Measurements from ENCODE around the gene CIDEC.

The CIDEC gene

DNA sequence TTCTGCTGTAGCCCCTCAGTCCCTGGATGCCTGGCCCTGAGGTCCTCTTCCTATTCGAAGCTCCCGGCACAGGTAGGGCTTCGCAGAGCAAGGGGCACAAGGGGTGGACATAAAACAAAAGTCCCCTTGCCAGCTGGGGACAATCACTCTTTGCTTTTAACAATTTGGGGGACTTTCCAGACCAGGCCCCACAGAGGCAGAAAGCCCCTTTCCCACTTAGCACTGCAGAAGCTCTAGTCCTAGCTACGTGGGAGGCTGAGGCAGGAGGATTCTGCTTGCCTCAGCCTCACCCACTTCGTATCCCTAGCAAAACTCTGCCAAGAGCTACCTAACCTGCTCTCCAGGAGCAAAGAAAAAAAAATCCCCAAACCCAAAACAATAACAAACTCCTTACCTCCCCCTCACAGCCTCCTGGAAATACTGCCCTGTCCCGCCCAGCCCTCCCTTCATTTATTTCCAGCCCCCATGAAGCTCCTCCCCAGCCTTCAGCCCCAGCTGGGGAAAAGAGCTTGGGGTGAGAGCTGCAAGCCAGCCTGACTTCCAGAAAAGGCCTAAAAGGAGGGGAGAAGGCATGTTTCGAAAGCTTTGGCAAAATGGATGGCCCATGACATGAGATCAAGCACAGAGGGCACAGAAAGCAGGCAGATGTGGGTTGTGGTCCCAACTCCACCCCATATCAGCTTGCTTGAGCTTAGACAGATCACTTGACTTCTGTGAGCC is at the start of gene CIDEC:
CIDEC (minus strand) TSS at position 424 of the 720 bp plus-strand sequence. CDS start 1,767 bp downstream, outside the sequence.
- DNase-seq (ENCODE audit: low read depth, low spot score), result peak; percentile 60

DNA sequence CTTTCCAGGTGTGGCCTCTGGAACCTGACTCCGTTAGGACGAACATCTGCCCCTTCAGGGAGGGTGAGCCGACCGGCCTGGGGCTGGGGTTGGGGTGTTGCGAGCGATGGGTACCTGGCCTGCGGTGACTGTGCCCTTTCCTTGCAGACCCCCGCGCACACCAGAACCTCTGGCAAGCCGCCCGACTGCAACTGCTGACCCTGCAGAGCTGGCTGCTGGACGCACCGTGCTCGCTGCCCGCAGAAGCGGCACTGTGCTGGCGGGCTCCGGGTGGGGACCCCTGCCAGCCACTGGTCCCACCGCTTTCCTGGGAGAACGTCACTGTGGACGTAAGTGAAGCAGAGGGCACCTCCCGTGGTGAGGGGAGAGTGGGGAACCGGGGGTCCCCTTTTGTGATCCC is 48.1 kb upstream of the CIDEC start:
- no peak for DNase-seq (ENCODE audit: low read depth, low spot score)

DNA sequence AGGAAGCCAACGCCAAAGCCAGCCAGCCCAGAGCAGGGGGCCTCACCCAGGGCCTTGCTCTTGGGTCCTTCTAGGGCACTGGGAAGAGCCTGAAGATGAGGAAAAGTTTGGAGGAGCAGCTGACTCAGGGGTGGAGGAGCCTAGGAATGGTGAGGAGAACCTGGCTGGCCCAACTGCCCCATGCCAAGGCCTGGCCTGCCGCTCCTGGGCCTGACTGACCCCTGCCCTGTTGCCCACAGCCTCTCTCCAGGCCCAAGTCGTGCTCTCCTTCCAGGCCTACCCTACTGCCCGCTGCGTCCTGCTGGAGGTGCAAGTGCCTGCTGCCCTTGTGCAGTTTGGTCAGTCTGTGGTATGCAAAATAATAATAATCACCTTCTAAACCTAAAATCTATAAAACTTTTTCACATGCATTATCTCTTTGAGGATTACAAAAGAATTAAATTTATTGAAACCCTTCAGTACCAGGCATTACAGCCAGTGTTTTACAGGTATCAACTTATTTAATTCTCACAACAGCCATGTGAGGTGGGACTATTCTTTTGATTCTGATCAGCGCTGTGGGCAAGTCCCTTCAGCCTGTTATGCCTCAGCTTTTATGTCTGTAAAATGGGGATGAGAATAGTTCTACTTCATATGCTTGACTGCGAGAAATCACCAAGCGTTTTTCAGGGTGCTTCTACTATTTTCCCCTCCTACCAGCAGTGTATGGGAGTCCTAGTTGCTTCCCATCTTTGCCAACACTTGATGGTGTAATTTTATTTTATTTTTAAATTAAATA is 38.4 kb upstream of the CIDEC start:
- DNase-seq (ENCODE audit: low read depth, low spot score), result no peak

DNA sequence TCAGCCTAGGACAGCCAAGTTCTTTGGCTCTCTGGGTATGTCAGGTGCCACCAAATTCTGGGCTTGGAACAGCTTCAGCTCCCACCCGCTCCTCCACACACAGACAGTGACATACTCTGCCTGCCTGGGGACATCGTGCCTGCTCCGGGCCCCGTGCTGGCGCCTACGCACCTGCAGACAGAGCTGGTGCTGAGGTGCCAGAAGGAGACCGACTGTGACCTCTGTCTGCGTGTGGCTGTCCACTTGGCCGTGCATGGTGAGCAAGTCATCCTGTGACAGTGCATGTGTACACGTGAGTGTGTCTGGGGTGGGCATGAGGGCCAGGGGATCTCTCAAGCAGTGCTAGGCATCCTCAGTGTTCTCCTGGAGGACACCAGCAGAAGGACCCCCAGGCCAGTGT is 37.8 kb upstream of the CIDEC start:
- DNase-seq (ENCODE audit: low read depth, low spot score), result no peak

DNA sequence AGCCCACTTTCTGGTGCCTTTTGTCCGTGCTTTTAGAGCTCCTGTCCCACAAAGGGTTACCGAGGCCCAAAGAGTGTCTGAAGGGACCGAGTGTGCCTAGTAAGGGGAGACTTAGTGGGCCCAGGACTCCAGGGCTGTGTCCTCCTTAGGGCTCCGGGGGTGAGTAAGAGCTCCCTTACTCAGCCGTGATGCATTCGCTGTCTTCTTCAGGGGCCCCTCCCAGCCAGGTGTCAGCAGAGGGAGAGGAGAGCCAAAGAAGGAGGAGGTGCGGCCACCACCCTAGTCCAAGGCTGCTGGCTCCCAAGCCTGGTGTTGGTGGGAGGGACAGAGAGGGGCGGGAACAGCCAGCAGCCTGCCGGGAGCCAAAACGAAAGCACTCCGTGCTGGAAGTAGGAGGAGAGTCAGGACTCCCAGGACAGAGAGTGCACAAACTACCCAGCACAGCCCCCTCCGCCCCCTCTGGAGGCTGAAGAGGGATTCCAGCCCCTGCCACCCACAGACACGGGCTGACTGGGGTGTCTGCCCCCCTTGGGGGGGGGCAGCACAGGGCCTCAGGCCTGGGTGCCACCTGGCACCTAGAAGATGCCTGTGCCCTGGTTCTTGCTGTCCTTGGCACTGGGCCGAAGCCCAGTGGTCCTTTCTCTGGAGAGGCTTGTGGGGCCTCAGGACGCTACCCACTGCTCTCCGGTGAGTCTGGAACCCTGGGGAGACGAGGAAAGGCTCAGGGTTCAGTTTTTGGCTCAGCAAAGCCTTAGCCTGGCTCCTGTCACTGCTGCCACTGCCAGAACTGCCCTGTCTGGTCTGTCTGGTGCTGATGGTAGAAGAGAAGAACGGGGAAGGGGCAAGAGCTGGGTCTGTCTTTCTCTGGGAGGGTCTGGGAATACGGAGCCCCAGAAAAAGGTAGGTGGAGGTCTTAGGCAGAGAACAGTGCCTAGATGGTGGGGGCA is 37.0 kb upstream of the CIDEC start, which contains the start of gene IL17RC:
IL17RC (plus strand) TSS at position 365 of the 947 bp plus-strand sequence; CDS start at position 583, 218 bp downstream.
- peak; percentile 91 for DNase-seq (ENCODE audit: low read depth, low spot score)

- peak; percentile 20 for DNase-seq (ENCODE audit: low read depth, low spot score)
These were observed 36.3 kb upstream of the CIDEC start for GRCh38 chr3:9916346-9916733.

DNA sequence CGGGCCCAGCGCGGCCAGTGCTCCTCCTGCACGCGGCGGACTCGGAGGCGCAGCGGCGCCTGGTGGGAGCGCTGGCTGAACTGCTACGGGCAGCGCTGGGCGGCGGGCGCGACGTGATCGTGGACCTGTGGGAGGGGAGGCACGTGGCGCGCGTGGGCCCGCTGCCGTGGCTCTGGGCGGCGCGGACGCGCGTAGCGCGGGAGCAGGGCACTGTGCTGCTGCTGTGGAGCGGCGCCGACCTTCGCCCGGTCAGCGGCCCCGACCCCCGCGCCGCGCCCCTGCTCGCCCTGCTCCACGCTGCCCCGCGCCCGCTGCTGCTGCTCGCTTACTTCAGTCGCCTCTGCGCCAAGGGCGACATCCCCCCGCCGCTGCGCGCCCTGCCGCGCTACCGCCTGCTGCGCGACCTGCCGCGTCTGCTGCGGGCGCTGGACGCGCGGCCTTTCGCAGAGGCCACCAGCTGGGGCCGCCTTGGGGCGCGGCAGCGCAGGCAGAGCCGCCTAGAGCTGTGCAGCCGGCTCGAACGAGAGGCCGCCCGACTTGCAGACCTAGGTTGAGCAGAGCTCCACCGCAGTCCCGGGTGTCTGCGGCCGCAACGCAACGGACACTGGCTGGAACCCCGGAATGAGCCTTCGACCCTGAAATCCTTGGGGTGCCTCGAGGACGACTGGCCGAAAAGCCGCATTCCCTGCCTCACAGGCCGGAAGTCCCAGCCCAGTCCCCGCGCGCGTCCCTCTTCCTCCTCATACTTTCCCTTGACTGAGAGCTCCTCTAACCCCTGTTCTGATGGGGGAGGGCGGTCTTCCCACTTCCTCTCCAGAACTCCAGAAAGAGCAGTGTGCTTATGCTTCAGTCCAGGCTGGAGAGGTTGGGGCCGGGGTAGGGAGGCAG is 35.4 kb upstream of the CIDEC start:
- DNase-seq (ENCODE audit: low read depth, low spot score), result peak; percentile 74

DNA sequence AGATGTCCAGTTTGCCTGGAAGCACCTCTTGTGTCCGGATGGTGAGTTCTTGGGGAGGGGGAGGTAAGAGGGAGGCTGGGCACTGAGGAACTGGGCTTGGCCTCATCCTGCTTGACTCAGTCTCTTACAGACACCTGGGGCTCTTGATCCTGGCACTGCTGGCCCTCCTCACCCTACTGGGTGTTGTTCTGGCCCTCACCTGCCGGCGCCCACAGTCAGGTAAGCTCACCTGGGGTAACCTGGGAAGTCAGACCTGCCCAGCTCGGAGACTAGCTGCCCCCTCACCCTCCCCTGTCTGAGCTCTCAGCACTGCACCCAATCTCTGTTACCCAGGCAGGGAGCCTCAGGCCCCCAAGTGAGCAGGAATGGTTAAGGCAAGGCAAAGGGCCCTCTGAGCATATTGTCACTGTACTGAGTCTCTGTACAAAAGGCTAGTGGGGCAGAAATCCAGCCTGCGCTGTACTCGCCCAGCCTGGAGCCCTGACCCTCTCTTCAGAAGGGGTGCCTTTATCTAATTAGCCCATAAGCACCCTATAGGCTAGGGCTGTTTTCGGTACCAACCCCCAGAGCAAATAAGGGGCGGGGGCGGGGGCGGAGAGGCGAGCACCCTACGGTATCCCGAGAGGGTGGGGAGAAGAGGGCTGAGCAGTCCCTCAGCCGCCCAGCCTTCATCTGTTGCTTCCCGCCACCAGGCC is 34.7 kb upstream of the CIDEC start:
- no peak for DNase-seq (ENCODE audit: low read depth, low spot score)

GRCh38 chr3:9914011-9914410 is 34.0 kb upstream of the CIDEC start:
- DNase-seq (ENCODE audit: low read depth, low spot score), result no peak

GRCh38 chr3:9913601-9914000 is 33.5 kb upstream of the CIDEC start:
- peak; percentile 32 for DNase-seq (ENCODE audit: low read depth, low spot score)

DNA sequence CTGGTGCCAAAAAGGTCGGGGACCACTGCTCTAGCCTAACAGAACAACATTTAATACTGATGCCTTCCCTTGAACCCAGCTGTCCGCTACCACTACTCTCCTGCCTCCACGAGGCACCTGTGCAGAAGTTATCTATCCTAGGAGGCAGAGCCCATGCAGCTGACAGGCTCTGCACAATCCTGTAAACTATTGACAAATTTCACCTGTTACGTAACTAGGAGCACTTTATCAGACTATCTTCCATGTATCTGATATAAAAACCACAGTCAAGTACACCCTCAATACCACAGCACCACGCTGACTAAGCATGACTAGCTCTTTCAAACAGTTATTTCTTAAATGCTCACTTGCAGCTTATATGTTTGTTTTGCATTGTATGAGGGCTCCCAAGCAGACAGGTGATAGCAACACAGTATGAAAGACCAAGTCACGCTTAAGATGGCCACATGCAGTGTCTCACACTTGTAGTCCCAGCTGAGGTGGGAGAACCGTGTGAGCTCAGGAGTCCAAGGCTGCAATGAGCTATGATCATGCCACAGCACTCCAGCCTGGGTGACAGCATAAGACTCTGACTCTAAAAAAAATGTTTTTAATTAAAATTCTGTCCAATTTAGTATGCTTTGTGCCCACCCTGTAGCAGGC is 32.4 kb upstream of the CIDEC start:
- DNase-seq (ENCODE audit: low read depth, low spot score), result no peak

DNA sequence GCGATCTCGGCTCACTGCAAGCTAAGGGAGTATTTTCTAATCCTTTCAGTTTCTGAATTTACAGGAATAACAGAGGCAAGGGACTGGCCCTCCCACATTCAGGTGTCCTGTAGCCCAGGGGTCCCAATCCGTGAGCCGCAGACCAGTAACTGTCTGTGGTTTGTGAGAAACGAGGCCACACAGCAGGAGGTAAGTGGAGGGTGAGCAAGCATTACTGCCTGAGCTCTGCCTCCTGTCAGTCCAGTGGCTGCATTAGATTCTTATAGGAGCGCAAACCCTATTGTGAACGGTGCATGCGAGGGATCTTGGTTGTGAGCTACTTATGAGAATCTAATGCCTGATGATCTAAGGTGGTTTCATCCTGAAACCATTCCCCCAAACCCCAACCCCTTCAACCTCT is 31.8 kb upstream of the CIDEC start:
- DNase-seq (ENCODE audit: low read depth, low spot score), result no peak

GRCh38 chr3:9909221-9910013 is 29.4 kb upstream of the CIDEC start:
- DNase-seq (ENCODE audit: low read depth, low spot score), result no peak

GRCh38 chr3:9908286-9908685 is 28.2 kb upstream of the CIDEC start:
- DNase-seq (ENCODE audit: low read depth, low spot score), result no peak

GRCh38 chr3:9906480-9906879 is 26.4 kb upstream of the CIDEC start:
- DNase-seq (ENCODE audit: low read depth, low spot score), result no peak

GRCh38 chr3:9903904-9904303 is 23.9 kb upstream of the CIDEC start:
- no peak for DNase-seq (ENCODE audit: low read depth, low spot score)

DNA sequence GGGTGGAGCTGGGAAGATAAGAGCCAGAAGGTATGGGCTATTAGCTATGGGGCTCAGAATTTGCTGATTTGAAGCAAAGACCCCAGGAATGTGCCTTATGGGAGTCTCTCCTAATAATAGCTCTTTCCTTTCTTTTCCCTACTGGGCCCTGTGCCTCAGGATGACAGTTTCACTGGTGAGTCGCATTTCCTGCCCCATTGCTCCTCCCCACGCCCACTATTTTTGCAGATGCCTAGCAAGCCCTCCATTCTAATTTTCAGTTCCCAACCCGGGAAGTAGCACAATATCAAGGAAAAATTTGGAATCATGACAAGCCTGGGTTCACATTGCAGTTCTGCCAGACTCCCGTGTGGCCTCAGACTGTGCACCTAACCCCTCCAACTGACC is 23.2 kb upstream of the CIDEC start:
- DNase-seq (ENCODE audit: low read depth, low spot score), result no peak

DNA sequence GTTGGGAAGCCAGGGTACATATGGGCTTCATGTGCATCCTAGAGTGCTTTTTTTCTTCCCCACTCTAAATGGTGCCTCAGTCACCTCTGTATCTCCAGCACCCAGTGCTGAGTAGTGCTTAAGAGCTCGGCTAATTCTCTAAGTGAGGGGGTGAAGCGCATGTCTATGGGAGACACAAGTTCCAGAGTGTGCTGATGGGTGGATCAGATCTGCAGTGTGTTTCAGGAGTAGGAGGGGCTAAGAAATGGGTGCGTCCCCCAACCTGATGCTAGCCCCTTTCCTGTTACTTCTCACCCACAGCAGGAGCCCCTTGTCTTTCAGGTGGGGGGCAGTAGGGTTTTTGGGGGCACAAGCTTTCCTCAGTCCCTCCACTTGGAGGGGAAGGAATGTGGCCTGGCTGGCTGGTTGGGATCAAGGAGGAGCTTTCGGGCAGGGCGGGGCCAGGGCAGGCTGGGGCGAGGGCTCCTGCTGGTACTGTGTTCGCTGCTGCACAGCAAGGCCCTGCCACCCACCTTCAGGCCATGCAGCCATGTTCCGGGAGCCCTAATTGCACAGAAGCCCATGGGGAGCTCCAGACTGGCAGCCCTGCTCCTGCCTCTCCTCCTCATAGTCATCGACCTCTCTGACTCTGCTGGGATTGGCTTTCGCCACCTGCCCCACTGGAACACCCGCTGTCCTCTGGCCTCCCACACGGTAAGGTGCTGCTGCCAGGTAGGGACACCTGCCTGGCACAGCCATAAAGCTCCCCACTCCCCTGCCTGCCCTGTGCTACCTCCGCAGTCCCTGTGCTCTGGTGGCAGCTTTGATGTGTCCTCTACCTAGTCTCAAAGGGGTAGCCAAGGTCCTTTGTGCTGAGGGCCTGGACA is 22.6 kb upstream of the CIDEC start, which contains the start of gene IL17RE:
IL17RE (plus strand) TSS at position 477 of the 866 bp plus-strand sequence; CDS start at position 562, 85 bp downstream.
- peak; percentile 56 for DNase-seq (ENCODE audit: low read depth, low spot score)

Data from ELF-1 (cell line).